Activated CD4-positive, CD25-positive, alpha-beta regulatory T cell (primary cell): ENCODE data around the gene MRPL10.

Experiments used
- DNase-seq, 4 experiments: peaks; one replicate each; lab custom pipeline; 2025; lab: John Stamatoyannopoulos, UW

Gene MRPL10

GRCh38 chr17:47839071-47839470 is 7.7 kb upstream of the MRPL10 start:
- no peak for DNase-seq

GRCh38 chr17:47838636-47839035 is 7.3 kb upstream of the MRPL10 start:
- no peak for DNase-seq

GRCh38 chr17:47837401-47838039 is 6.2 kb upstream of the MRPL10 start:
- no peak for DNase-seq

- DNase-seq = no peak
These were observed 5.3 kb upstream of the MRPL10 start for GRCh38 chr17:47836601-47837000.

- no peak for DNase-seq
These were observed 3.4 kb upstream of the MRPL10 start for GRCh38 chr17:47834756-47835155.

GRCh38 chr17:47831934-47832327 is 590 bp upstream of the MRPL10 start:
- DNase-seq = no peak

GRCh38 chr17:47830396-47831002 is 842 bp downstream of the MRPL10 start:
- no peak for DNase-seq

- no peak for DNase-seq
These were observed 1.5 kb downstream of the MRPL10 start for GRCh38 chr17:47829870-47830269.

- no peak for DNase-seq
These were observed 7.8 kb downstream of the MRPL10 start for GRCh38 chr17:47823519-47823918.

- DNase-seq = no peak
These were observed 8.6 kb downstream of the MRPL10 start for GRCh38 chr17:47822785-47823184.

GRCh38 chr17:47821424-47822391 is 9.6 kb downstream of the MRPL10 start, which contains the start of gene OSBPL7:
OSBPL7 (minus strand) TSS chr17:47821794; CDS start chr17:47820278, 1,516 bp downstream.
- DNase-seq = peak; percentile 36 to 64 (median 50)

- no peak for DNase-seq
These were observed 10.3 kb downstream of the MRPL10 start for GRCh38 chr17:47821031-47821423.

- DNase-seq = no peak
These were observed 11.1 kb downstream of the MRPL10 start for GRCh38 chr17:47820033-47820789.

GRCh38 chr17:47819475-47819874 is 11.9 kb downstream of the MRPL10 start:
- DNase-seq = no peak

GRCh38 chr17:47818002-47818695 is 13.2 kb downstream of the MRPL10 start:
- no peak for DNase-seq

GRCh38 chr17:47816947-47817346 is 14.4 kb downstream of the MRPL10 start:
- DNase-seq = no peak

GRCh38 chr17:47816111-47816735 is 15.1 kb downstream of the MRPL10 start:
- no peak for DNase-seq

- DNase-seq = no peak
These were observed 16.0 kb downstream of the MRPL10 start for GRCh38 chr17:47815106-47815918.

- no peak for DNase-seq
These were observed 17.8 kb downstream of the MRPL10 start for GRCh38 chr17:47813512-47814031.

- no peak for DNase-seq
These were observed 18.3 kb downstream of the MRPL10 start for GRCh38 chr17:47813077-47813476.
